Measurements from ENCODE around the gene NOD1.

DNA sequence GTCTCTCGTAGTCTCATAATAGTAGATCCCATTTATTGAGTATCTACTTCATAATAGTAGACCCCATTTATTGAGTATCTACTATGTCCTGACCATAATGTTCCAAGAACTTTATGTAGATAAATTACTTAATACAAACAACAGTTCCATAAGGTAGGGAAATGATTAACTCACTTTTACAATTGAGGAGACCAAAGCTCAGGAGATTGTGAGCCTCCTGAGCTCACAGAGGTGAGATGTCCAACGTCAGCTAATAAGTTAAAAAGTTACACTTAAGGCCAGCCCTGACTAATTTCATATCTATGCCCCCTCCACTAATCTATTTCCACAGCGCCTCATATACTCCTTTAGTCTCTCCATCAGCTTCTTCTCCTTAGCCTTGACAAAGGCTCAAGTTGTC is 43.6 kb upstream of the NOD1 start:
- TF ChIP-seq, protein P1, sequence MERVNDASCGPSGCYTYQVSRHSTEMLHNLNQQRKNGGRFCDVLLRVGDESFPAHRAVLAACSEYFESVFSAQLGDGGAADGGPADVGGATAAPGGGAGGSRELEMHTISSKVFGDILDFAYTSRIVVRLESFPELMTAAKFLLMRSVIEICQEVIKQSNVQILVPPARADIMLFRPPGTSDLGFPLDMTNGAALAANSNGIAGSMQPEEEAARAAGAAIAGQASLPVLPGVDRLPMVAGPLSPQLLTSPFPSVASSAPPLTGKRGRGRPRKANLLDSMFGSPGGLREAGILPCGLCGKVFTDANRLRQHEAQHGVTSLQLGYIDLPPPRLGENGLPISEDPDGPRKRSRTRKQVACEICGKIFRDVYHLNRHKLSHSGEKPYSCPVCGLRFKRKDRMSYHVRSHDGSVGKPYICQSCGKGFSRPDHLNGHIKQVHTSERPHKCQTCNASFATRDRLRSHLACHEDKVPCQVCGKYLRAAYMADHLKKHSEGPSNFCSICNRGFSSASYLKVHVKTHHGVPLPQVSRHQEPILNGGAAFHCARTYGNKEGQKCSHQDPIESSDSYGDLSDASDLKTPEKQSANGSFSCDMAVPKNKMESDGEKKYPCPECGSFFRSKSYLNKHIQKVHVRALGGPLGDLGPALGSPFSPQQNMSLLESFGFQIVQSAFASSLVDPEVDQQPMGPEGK (CRISPR knock-in tag; IDR thresholded peaks at IDR 0.05; ENCODE audit: borderline replicate concordance), result no peak
- no peak for TF ChIP-seq TCF4 (CRISPR knock-in tag; IDR thresholded peaks at IDR 0.05; ENCODE audit: borderline replicate concordance)
- no peak for TF ChIP-seq ISL1 (CRISPR knock-in tag; IDR thresholded peaks at IDR 0.05)
- no peak for TF ChIP-seq ZFP30 (CRISPR knock-in tag; IDR thresholded peaks at IDR 0.05)
- no peak for TF ChIP-seq ZNF8 (CRISPR knock-in tag; IDR thresholded peaks at IDR 0.05)
- no peak for TF ChIP-seq ARNTL (CRISPR knock-in tag; IDR thresholded peaks at IDR 0.05; ENCODE audit: borderline replicate concordance, low read depth)
- no peak for TF ChIP-seq OSR1 (CRISPR knock-in tag; IDR thresholded peaks at IDR 0.05)
- no peak for TF ChIP-seq GLIS3 (CRISPR knock-in tag; IDR thresholded peaks at IDR 0.05)
- TF ChIP-seq PPARA (CRISPR knock-in tag; IDR thresholded peaks at IDR 0.05; ENCODE audit: borderline replicate concordance), result no peak
- TF ChIP-seq SNAI2 (CRISPR knock-in tag; IDR thresholded peaks at IDR 0.05), result no peak
- TF ChIP-seq, protein P2, sequence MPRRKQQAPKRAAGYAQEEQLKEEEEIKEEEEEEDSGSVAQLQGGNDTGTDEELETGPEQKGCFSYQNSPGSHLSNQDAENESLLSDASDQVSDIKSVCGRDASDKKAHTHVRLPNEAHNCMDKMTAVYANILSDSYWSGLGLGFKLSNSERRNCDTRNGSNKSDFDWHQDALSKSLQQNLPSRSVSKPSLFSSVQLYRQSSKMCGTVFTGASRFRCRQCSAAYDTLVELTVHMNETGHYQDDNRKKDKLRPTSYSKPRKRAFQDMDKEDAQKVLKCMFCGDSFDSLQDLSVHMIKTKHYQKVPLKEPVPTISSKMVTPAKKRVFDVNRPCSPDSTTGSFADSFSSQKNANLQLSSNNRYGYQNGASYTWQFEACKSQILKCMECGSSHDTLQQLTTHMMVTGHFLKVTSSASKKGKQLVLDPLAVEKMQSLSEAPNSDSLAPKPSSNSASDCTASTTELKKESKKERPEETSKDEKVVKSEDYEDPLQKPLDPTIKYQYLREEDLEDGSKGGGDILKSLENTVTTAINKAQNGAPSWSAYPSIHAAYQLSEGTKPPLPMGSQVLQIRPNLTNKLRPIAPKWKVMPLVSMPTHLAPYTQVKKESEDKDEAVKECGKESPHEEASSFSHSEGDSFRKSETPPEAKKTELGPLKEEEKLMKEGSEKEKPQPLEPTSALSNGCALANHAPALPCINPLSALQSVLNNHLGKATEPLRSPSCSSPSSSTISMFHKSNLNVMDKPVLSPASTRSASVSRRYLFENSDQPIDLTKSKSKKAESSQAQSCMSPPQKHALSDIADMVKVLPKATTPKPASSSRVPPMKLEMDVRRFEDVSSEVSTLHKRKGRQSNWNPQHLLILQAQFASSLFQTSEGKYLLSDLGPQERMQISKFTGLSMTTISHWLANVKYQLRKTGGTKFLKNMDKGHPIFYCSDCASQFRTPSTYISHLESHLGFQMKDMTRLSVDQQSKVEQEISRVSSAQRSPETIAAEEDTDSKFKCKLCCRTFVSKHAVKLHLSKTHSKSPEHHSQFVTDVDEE (CRISPR knock-in tag; IDR thresholded peaks at IDR 0.05), result no peak
- no peak for TF ChIP-seq BACH2 (CRISPR knock-in tag; IDR thresholded peaks at IDR 0.05; ENCODE audit: borderline replicate concordance)
